GM21360 (cell line): ENCODE measurements around the gene TJP2.
"Not testable (repeated sequence)": the region's sequence is repeated elsewhere in the genome, so short reads cannot be mapped to it uniquely, and the experiment has no call there.

Experiments used
- ATAC-seq: cut with Tn5 transposase; IDR thresholded peaks from one replicate; pipeline ENCODE4 v1.9.1; 2021; ENCODE audit warnings: mild to moderate bottlenecking, moderate library complexity; ENCODE audit not compliant: unreplicated experiment

Gene TJP2

DNA sequence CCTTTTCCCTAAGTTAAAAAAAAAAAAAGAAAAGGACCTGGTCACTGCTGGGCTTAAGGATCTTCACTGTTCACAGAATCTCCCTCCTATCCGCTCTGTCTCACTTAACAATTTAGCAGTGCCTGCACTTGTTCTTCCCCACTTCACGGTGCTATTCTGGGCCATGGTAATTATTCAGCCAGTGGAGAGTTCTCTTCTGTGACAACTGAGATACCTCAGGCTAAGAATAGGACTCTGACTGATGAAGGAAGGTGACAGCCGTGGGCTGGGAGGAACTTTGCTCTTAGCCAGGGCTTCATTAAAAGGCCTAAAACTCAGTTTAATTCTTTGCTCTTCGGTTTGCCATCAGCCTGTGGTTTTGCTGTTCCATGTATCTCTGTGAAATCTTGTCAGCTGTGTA is 99.1 kb downstream of the TJP2 start:
- ATAC-seq = no peak

DNA sequence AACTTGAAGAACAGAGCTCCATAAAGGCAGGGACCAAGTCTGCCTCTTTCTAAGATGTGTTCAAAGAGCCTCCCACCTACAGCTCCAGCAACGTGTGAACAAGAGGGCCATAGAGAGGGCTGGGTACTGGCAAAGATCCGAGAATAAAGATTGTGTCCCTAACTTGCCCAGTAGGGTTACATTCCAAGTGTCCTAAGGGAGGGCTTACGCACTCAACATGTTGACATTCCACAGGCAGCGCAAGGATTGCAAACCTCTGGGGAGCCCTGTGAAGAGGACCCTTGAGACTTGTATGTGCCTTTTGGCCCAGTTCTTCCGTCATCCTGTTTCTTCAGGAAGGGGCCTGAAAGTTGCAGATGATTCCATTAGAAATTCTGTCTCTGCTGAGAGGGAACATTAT is 102.7 kb downstream of the TJP2 start:
- ATAC-seq = no peak

DNA sequence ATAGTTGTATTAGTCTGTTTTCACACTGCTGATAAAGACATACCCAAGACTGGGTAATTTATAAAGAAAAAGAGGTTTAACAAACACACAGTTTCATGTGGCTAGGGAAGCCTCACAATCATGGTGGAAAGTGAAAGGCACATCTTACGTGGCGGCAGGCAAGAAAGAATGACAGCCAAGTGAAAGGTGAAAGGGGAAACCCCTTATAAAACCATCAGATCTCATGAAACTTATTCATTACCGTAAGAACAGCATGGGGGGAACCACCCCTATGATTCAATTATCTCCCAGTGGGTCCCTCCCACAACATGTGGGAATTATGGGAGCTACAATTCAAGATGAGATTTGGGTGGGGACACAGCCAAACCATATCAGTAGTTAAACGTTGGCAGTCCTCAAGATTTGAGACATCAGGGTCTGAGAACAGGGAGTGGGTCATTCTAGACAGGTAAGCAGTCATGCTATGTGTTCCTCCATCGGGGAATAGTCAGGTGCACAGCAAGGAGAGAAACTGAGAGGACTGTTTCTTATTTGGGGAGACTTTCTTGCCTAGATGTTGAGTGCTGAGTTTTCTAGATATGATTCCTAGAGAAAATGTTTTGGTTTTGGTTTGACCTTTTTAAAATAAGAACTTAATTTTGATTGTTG is 105.1 kb downstream of the TJP2 start:
- peak; percentile 62 for ATAC-seq

DNA sequence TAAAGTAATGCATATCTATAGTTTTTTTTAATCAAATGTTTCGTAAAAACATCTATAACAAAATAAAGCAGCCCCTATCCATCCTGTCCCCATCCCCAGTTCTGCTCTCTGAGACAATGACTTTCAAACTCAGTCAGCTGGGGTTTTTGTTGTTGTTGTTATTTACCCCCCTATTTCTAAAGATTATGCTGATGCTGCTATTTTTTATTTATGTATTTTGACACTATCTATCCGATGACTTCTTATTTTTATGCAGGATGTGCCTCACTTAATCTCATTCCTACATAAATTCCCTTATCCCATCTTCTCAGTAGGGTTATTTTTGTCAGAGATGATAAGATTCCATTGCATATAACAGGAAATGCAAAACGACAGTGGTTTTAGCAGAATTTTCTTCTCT is 105.7 kb downstream of the TJP2 start:
- no peak for ATAC-seq

DNA sequence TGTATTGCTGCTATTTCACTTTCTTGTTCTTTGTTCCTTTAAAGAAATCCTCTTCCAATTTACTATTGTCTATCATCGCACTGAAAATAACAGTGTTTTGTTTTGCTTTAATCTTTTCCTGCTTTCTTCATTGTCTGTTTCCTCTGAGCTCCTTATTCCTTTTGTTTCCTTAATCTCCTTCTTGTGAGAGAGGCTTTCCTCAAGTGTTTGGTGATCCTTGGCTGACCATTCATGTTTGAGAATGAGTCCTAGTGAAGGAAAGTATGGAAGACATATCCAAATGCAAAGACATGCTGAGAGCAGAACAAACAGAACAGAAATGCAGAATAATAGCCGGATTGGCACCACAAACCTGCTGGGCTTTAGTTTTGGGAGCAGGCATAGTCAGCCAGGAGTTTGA is 108.9 kb downstream of the TJP2 start:
- ATAC-seq = no peak

DNA sequence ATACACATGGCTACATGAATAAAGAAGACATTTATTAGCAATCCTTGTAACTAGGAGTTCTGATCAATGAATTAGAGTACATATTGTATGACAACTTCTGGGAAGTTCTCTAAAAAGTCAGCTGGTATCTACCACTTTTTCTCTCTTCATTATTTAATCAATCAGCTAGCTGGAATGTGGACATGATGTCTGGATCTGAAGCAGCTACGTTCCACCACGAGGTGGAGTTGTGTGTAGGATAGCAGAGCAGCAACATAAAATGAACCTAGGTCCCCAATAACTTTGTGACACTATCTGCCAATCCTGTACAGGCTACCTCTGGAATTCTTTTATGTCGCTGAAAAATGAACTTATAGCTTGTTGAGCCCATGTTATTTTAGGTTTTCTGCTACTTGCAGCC is 118.0 kb downstream of the TJP2 start:
- ATAC-seq = no peak

DNA sequence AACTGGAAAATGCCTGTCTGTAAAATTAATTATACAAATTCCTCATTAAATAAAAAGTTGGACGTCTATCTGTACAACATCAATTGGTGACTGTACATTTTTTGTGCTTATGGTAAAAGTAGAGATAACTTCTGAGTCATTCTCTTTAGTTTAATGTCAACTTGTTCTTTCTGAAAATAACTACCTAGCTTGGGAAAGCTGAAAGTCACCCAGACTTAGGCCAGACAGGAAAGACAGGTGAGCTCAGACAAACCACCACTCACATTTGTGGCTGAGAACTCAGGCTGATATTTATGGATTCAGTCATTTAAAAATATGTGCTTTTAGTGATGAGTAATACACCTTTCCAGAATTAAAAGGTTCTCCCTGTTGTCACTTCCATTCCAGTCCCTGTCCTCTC is 119.1 kb downstream of the TJP2 start:
- no peak for ATAC-seq

DNA sequence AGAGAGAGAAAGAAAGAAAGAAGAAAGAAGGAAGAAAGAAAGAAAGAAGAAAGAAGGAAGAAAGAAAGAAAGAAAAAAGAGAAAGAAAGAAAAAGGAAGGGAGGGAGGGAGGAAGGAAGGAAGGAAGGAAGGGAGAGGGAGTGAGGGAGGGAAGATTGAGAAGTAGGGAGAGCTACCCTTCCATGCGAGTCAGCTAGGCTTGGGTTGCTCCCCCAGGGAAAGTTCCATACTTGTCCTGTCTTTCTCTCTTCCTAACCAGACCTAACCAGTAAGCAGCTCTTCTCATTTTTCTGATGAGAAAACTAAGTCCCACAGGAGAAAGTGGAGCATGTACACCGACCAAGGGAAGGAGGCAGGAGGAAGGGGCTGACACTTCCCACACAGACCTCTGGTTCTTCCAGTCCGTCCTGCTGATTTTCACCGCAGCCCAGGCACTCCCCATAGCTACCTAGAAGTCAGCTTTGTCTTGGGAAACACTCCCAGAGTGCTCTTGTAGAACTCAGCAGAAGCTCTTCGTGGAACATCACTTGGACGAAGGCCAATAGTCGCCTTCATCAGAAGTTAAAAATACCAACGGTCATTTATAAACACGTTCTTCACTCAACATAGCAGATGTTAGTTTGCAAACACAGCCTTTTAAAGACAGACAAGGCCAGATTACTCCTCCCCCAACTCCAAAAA is 121.9 kb downstream of the TJP2 start:
- ATAC-seq = no peak

DNA sequence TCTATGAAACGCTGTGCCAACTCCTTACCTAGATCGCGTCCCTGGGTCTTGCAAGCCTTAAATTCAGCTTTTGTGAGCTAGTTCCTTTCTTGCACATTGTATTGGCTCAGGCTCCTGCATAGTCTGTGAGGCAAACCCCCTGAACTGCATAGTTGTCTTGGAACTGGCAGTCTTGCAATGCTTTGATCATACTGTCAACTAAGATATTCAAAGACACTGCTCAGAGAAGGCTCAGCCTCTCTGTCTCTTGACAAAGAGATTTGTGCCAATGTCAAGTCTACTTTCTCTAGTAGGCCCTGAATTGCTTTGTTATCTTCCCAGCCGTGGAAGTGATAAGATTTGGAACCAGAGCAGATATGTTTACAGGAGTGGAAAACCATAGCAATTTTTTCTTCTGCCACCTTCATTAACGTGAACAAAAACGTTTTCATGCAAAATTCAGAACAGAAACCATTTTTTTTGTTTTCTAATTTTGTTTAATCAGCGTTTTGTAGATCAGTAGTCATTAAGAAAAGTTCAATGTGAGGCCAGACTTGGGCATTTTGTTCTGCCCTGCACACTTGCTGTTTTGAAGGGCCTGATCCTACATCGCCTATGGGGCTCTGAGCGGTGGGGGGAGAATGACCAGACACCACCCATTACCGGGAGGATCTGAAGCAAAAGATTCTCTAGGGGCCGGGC is 123.4 kb downstream of the TJP2 start:
- no peak for ATAC-seq

DNA sequence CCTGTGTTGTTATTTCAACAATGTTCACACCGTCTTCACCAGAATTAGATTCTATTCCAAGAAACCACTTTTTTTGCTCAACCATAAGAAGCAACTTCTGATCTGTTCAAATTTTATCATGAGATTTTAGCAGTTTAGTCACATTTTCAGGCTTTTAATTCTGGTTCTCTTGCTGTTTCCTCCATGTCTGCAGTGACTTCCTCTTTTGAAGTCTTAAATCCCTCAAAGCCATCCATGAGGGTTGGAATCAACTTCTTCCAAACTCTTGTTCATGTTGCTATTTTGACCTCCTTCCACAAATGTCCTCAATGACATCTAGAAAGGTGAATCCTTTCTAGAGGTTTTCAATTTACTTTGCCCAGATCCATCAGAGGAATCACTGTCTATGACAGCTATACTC is 125.2 kb downstream of the TJP2 start:
- no peak for ATAC-seq

DNA sequence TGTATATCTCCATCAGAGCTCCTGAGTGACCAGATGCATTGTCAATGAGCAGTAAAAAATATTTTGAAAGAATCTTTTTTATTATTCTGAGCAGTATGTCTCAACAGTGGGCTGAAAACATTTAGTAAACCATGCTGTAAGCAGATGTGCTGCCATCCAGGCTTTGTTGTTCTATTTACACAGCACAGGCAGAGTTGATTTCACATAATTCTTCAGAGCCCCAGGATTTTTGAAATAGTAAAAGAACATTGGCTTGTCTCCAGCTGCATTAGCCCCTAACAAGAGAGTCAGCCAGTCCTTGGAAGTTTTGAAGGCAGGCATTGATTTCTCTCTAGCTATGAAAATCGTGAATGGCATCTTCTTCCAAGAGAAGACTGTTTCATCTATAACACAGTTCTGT is 125.7 kb downstream of the TJP2 start:
- no peak for ATAC-seq

DNA sequence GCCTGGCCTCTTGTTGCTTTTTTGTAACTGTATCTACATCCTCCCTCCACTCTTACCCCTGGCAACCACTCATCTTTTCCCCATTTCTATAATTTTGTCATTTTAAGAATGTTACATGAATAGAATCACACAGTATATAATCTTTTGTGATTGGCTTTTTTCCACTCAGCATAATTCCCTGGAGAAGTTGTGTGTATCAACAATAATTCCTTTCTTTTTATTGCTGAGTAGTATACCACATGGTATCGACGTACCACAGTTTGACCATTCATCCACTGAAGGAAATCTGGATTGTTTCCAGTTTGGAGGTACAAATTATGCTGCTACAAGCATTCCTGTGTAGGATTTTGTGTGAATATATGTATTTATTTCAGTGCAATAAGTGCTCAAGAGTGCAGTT is 129.3 kb downstream of the TJP2 start:
- no peak for ATAC-seq

DNA sequence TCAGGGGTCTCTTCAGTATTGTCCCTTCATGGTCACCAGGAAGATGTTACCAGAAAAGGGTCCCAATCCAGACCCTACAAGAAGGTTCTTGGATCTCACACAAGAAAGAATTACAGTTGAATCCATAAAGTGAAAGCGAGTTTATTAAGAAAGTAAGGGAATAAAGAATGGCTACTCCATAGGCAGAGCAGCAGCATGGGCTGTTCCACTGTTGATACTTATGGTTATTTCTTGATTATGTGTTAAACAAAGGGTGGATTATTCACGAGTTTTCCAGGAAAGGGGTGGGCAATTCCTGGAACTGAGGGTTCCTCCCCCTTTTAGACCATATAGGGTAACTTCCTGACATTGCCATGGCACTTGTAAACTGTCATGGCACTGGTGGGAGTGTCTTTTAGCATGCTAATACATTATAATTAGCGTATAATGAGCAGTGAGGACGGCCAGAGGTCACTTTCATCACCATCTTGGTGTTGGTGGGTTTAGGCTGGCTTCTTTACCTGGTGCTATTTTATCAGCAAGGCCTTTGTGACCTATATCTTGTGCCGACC is 132.9 kb downstream of the TJP2 start:
- ATAC-seq = not testable (repeated sequence)

DNA sequence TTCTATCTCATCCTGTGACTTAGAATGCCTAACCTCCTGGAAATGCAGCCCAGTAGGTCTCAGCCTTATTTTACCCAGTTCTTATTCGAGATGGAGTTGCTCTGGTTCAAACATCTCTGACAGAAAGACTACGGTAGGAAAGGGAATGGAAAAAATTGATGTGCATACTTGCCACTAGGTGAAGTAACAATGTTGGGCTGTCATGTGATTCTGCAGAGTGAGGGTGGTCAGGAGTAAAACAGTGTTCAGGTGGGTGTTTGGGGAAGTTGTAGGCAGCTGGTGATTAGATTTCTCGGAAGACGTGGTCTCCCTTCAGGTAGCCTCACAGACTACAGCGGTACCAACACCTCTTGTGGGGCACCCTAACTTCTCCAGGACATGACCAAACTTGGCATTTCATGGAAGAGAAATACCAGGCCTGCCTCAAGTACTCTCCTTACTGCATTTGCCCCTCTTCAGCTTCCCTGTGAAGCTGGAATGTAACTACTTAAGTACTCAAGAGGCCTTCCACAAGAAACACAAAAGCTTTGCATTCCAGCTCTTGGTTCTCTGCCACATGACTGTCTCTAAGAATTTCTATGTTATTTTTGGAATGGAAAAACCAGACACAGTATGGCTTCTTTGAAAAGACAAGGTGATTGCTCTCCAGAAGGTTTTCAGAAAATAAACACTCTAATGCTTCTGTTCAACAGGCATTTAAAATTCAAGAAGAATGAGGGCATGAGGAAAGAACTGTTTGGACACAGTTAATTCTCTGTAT is 133.5 kb downstream of the TJP2 start:
- ATAC-seq = no peak

DNA sequence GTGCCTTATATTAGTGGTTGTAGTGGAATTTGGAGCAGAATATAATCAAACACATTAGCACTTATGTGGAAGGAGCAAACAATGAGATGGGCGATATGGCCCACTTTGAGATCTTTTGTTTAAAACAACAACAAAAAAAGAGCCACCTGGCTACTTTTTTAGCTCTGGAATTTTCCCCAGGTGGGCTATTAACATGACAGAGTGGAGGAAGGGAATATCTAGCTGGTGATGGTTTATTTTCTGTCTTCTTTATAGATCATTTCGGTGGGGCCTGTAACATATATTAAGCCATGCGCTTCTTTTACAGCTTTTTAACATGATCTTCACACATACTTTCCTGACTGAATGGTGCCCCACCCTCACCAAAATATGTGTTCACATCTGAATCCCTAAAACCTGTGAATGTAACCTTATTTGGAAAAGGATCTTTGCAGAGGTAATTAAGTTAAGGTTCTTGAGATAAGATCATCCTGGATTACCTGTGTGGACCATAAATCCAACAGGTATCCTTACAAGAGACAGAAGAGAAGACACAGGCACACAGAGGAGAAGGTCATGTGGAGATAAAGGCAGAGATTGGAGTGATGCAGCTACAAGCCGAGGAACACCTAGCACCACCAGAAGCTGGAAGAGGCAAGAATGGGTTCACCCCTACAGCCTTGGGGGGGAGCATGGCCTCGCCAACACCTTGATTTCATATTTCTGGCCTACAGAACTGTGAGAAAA is 134.3 kb downstream of the TJP2 start:
- ATAC-seq = no peak

DNA sequence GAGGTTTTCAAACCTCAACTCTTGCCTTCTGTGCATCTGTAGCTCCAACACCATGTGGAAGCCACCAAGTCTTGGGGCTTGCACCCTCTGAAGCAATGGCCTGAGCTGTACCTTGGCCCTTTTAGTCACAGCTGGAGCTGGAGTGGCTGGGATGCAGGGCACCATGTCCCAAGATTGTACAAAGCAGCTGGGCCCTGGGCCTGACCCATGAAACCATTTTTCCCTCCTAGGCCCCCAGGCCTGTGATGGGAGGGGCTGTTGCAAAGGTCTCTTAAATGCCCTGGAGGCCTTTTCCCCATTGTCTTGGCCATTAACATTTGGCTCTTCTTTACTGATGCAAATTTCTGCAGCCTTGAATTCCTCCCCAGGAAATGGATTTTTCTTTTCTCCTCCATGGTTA is 139.1 kb downstream of the TJP2 start:
- ATAC-seq = no peak

DNA sequence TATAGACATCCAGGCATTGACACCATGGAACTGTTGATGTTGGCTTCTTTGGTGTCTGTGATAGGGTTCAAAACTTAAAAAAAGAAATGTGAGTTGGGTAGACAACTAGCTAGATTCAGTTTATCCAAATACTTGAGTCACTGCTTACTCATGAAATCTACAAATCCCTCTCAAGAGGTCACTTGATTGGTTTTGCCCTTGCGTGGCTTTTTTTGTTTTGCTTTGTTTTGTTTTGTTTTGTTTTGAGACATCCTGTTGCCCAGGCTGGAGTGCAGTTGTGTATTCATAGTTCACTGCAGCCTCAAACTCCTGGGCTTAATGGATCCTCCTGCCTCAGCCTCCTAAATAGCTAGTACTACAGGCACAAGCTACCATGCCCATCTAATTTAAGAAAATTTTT is 140.5 kb downstream of the TJP2 start:
- no peak for ATAC-seq

DNA sequence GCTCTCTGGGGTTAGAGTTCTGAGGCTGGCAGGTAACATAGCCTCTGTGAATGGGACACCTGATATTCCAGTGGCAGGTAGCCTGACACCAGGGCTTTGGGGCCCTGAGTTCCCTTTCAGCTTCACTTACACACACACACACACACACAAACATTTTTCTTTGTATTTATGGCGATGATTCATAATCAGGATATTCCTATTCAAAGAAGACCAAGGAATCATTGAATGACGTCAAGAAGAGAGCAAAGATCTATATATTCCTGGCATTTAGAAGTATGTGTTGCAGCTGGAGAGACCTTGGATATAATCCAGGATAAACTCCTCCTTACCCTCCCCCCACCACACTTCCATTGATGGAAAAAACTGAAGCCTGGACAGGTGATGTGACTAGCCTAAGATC is 143.0 kb downstream of the TJP2 start:
- no peak for ATAC-seq

DNA sequence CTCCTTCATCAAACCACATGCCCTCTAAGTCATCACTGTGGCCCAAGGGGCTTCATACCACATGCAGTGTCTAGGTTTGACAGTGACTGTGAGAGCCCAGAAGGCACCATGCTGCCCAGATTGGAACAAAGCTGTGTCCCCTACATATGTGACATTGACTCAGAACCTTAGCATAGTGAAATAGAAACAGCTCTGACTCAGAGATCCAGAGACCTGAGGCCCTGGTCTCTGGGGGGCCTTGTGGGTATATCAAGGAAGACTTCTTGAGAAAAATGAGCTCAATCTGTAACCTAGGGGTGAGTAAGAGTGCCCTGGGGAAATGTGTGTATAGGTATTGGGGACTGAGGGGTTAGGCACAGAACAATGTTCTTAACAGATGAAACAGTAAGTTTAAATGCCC is 143.8 kb downstream of the TJP2 start:
- peak; percentile 72 for ATAC-seq

DNA sequence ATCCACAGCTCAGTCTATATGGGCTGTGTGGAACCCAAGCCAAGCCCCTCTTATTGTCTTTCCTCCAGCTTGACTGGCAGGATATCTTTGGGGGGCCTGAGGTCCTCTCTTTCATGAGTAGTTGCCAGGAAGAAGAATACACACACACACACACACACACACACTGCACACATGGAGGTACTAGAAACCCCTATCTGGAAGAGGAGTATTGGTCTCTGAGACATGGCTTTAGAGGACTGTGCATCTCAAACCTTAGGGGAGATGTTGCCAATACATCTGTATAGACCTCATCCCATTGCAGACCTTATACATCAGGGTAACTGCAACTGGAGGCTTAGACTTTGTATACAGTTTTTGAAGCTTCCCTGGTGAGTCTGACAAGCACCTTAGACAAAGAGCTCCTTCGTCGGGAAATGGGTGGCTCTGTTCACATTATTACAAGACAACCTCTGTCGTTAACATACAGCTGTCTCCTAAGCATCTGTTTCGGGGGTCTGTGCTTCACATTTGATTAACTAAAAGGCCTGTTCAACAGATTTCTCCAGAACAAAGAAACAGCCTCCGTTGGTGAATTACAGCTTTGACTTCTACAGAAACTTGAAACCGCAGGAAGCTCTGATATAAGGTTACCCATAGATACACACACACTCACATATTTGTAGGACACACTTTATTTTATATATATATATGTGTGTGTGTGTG is 145.4 kb downstream of the TJP2 start:
- ATAC-seq = no peak
